ENCODE results near the gene P2RX7. TPM values are rescaled to one million over a fixed set of nuclear protein-coding genes. Genes with fewer than 3 reads are reported as not detected.

Gene P2RX7
- polyA plus RNA-seq, 1 experiment = 0.48 TPM

GRCh38 chr12:121130866-121131373 lies 1.8 kb upstream of the P2RX7 start:
- no peaks in the 10 kb centered on the region for H3K9me3 ChIP-seq (ENCODE audit: control insufficient read depth, insufficient read depth, low read length)
- no peak for DNase-seq (ENCODE audit: low read depth, low spot score)
- H3K27me3 ChIP-seq (ENCODE audit: control insufficient read depth, insufficient read depth, low read length) = peaks cover 7% of the 10 kb centered on the region
- ChIA-PET POLR2A (interaction anchor here (0.6 kb wide), 1 partner anchor 23 kb away, joined by 4 read pairs; no protein-coding TSS in a partner anchor), CTCF (interaction anchor here (0.9 kb wide), 1 partner anchor 71 kb away, joined by 3 read pairs; no protein-coding TSS in a partner anchor)
- no peak overlapping the region for H3K4me3 ChIP-seq (ENCODE audit: low read depth, low read length)
- TF ChIP-seq CTCF (IDR thresholded peaks at IDR 0.05; ENCODE audit: low read depth, low read length) = no peak
- H3K27ac ChIP-seq (ENCODE audit: low read depth, low read length) = no peak overlapping the region

GRCh38 chr12:121131941-121132341 lies 735 bp upstream of the P2RX7 start:
- no peak overlapping the region for H3K27ac ChIP-seq (ENCODE audit: low read depth, low read length)
- H3K4me3 ChIP-seq (ENCODE audit: low read depth, low read length) = no peak overlapping the region
- CTCF ChIA-PET = interaction anchor here (0.9 kb wide), 1 partner anchor 72 kb away, joined by 3 read pairs; no protein-coding TSS in a partner anchor
- no peak for DNase-seq (ENCODE audit: low read depth, low spot score)
- H3K9me3 ChIP-seq (ENCODE audit: control insufficient read depth, insufficient read depth, low read length) = no peaks in the 10 kb centered on the region
- TF ChIP-seq CTCF (IDR thresholded peaks at IDR 0.05; ENCODE audit: low read depth, low read length) = no peak
- POLR2A ChIA-PET = no interaction called here
- peaks cover 7% of the 10 kb centered on the region for H3K27me3 ChIP-seq (ENCODE audit: control insufficient read depth, insufficient read depth, low read length)

- no peak for TF ChIP-seq CTCF (IDR thresholded peaks at IDR 0.05; ENCODE audit: low read depth, low read length)
- ChIA-PET POLR2A (no interaction called here), CTCF (no interaction called here)
- H3K27me3 ChIP-seq (ENCODE audit: control insufficient read depth, insufficient read depth, low read length) = peaks cover 7% of the 10 kb centered on the region
- H3K4me3 ChIP-seq (ENCODE audit: low read depth, low read length) = no peak overlapping the region
- no peak for DNase-seq (ENCODE audit: low read depth, low spot score)
- no peak overlapping the region for H3K27ac ChIP-seq (ENCODE audit: low read depth, low read length)
- H3K9me3 ChIP-seq (ENCODE audit: control insufficient read depth, insufficient read depth, low read length) = peaks cover 3% of the 10 kb centered on the region; the same call in 1 of the 2 replicates
Observed at GRCh38 chr12:121133838-121134237, 1.2 kb downstream of the P2RX7 start.

- POLR2A ChIA-PET = no interaction called here
- CTCF ChIA-PET = interaction anchor here (0.7 kb wide), 1 partner anchor 25 kb away, joined by 3 read pairs; no protein-coding TSS in a partner anchor
- H3K4me3 ChIP-seq (ENCODE audit: low read depth, low read length) = no peak overlapping the region
- peaks cover 3% of the 10 kb centered on the region; the same call in 1 of the 2 replicates for H3K9me3 ChIP-seq (ENCODE audit: control insufficient read depth, insufficient read depth, low read length)
- no peak for TF ChIP-seq CTCF (IDR thresholded peaks at IDR 0.05; ENCODE audit: low read depth, low read length)
- no peak for DNase-seq (ENCODE audit: low read depth, low spot score)
- H3K27ac ChIP-seq (ENCODE audit: low read depth, low read length) = no peak overlapping the region
- peaks cover 6% of the 10 kb centered on the region for H3K27me3 ChIP-seq (ENCODE audit: control insufficient read depth, insufficient read depth, low read length)
Observed at GRCh38 chr12:121135320-121135719, 2.6 kb downstream of the P2RX7 start.

GRCh38 chr12:121137512-121137911 lies 4.8 kb downstream of the P2RX7 start:
- no peaks in the 10 kb centered on the region for H3K27me3 ChIP-seq (ENCODE audit: control insufficient read depth, insufficient read depth, low read length)
- CTCF ChIA-PET = no interaction called here
- H3K9me3 ChIP-seq (ENCODE audit: control insufficient read depth, insufficient read depth, low read length) = peaks cover 7% of the 10 kb centered on the region
- no peak for DNase-seq (ENCODE audit: low read depth, low spot score)
- no peak overlapping the region for H3K4me3 ChIP-seq (ENCODE audit: low read depth, low read length)
- H3K27ac ChIP-seq (ENCODE audit: low read depth, low read length) = no peak overlapping the region
- POLR2A ChIA-PET = no interaction called here
- no peak for TF ChIP-seq CTCF (IDR thresholded peaks at IDR 0.05; ENCODE audit: low read depth, low read length)

Data from AG04450 (cell line).